NOMO-1 treated with dmso at 0.1 percent for 144 hours (cell line): ENCODE data around the gene SULT1C3.

ENCODE experiments used
- DNase-seq: peaks from one replicate; lab custom pipeline; 2025; ENCODE audit not compliant: unreplicated experiment; lab: John Stamatoyannopoulos, UW

The SULT1C3 gene

DNA sequence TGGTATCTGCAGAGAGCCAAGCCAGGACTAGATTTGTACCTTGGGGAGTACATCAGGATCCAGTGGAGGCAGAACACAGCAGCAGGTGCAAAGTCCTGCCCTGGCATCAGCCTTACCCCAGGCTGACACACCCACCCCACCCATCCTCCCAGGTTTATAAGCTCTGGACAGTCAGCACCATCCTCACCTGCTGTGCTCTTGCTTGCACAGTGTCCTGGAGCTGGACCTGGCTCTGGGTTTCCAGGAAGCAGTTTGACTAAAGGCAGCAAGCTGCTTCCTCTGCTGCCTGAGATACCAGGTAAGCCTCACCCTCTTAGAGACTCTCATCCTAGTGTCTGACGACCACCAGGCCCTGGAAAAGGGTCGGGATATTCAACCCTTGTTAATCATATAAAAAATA is at the start of gene SULT1C3:
Gene SULT1C3, plus strand, starts transcription at position 183 of the 400 bp plus-strand sequence. CDS start 7,227 bp downstream, outside the sequence.
- no peak for DNase-seq

DNA sequence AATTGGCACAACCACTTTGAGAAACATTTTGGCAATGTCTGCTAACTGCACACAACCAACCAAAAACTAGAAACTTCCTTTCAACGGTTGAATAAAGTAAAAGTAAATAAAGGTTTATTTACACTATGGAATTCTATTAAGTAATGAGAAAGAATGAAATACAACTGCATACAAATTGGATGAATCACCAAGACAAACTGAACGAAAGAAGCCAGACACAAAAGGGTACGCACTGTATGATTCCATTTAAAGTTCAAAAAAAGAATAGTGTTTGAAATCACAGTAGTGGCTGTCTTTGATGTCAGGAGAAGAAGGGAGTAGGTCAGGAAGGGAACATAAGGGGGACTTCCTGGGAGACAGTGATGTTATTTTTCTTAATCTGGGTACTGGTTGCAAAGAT is 46.5 kb upstream of the SULT1C3 start:
- no peak for DNase-seq

DNA sequence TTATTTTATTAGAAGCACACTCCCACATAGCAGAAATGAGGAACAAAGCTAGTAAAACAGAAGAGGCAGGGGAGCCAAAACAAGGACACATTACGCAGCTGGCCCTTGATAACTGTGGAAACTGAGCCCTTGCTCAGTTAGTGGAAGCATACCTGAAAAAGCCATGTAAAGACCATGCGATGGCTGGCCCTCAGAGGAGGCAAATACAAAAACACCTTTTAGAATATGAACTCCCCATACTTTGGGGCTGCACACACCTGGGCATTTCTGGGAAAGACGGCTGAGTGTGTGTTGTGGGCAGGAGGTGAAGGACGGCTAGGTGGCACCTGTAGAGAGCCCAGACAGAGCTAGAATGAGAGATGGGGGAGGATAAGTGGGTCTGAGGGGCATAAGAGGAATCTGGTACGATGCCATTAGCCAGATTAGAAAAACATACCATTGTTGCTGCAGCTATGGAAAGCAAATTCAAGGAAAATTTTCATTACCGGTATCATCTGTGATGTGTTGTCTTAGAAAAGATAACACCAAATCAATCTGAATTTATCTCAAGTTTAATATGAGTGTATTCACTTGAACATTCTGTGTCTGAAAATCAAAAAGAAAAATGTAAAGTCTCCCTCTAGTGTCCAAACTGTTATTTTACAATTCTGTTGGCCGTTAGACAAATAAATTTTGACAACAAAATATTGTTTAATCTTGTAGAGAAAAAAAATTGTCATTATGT is 45.2 kb upstream of the SULT1C3 start:
- no peak for DNase-seq

DNA sequence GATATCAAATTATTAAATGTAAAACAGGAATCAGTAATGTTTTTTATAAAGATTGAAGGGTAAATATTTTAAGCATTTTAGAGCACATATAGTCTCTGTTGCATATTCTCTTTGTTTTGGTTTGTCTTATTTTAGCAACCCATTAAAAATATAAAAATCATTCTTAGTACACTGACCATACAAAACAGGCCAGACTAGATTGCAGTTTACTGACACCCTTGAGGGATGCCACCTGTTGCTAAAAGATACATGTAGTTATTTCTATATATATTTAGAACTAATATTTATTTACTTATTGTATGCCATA is 44.7 kb upstream of the SULT1C3 start:
- no peak for DNase-seq

DNA sequence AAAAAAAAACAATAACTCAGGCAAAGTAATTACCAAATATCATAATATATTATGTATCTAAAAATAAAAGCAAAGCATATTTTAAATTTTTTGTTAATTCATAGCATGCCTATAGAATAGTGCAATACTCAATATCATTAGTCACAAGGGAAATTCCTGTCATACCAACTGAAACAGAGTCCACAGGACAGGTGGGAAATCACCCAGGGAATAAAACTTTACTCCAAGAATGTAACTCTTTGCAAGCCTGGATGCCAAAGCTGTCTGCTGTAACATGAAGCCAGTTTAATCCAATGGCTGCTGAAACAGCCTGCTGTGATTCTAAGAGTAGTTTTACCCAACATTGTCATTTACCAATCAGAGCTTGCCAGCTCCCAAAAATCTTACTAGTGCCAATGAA is 40.0 kb upstream of the SULT1C3 start:
- no peak for DNase-seq

DNA sequence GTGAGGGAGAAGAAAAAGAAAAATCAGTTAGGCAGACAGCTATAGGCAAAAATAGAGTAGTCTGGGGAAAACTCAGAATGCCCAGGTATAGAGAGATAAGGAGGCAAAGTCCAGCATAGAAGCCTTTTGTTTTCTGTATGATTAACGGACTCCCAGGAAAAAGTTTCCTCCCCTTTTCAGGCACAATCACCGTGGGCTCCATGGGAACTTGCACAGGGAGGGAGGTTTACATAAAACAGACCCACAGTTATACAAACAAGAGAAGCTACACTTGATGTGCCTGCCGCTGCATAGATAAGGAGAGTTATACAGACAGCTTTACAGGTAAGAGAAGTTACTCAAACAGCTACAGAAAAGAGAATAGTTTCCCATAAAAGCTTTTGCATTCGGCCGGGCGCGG is 39.2 kb upstream of the SULT1C3 start:
- DNase-seq, result no peak

DNA sequence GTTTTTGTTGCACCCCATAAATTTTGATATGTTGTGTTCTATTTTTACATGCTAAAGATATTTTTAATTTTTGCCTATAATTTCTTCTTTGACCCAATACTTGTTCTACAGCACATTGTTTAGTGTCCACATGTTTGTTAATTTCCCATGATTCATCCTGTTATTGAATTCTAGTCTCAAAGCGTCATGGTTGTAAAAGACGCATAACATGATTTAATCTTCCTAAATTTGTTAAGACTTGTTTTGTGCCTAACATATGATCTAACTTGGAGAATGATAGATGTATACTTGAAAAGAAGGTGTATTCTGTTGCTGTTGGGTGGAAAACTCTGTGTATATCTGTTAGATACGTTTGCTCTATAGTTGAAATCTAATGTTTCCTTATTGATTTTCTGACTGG is 27.1 kb upstream of the SULT1C3 start:
- DNase-seq, result no peak

DNA sequence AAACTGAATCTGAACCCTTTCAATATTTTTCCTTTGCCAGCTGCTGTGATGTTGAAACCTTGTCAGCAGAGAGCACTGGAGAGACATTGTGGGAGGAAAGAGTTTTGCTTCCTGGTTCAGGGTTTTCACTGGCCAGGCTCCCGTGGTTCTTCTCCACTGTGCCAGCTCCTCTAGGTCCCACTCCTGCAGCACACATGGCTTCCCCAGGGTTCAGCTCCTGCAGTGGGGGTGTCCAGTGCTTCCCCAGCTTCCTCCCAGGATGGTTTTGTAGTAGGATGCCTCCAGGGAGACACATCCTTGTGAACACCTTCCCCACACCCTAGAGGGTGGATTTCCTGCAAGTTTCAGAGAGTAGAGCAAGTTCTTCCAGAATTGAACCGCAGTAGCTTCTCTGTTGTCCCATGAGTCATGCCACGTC is 24.0 kb upstream of the SULT1C3 start:
- DNase-seq, result no peak

DNA sequence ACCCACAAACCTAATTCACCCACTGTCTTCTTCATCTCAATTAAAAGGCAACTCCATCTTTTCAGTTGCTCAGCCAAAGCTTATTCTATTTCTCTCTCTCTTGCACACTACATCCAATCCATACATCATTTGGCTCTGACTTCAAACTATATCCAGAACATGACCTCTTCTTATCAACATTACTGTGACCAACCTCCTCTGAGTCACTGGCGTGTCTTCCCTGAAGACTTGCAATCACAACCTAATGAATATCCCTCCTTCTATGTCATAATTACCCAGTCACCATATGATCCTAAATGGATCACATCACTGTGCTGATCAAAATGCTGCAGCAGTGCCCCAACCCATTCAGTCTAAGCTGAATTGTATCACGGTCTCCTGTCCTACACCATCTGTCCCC is 22.6 kb upstream of the SULT1C3 start:
- no peak for DNase-seq

DNA sequence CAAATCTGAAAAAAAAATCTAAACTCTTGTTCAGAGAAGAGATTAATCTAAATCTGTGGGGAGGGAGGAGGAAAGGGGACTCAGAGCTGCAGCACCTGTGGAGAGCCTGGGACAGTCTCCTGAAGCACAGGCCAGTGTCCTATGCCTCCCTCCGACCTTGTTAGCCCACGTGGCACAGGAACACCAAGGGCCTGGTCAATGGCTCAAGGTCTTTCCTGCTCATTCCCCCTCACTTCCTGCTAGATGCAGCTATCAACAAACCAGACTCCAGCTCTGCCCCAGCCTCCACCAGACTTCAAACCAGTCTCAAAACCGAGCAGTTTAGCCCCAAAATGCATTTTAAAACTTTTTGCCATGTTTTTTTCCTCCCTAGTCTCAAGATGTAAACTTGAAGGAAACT is 20.1 kb upstream of the SULT1C3 start:
- no peak for DNase-seq

DNA sequence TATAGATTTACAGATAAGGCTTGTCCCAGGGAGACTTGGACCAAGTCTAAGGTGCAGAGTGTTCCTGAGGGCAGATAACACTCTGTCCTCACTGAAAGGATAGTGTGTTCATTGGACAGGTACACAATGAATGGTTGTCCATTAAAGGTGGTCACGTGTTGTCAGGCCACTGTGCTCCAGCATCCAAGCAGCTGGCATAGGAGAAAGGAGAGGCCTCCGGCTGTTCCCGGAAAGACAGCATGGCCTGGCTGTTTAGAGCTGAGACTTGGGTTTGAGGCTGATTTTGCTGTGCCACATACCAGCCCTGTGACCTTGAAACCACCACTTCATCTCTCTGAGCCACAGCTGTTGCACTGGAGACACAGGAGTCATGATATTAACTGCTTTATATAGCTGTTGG is 19.6 kb upstream of the SULT1C3 start:
- no peak for DNase-seq

DNA sequence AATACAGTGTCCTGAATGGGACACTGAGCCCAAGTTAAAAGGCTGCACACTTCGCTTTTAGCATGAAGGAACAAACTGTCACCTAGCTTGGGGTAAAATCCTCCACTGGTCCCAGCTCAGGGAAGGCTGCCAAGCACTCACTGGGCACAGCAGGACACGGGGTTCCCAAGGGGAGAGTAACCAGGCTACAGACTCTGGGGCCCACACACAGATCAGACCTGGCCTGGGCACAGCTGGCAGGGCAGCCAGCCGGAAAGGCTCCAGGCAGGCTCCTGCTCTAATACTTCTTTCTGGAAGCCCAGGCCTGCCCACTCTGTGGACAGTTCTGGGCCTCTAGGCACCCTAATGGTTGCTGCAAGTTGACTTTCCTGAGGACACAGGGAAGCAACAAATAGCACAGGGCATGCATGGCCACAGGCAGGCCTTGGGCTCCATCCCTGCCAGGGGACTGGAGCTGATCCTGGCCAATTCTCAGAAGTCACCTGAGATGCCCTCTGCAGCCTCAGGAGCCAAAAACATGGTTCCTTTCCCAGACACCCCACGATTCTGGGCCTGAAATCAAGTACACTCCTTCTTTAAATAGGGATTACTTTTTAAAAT is 18.7 kb upstream of the SULT1C3 start:
- DNase-seq, result no peak

DNA sequence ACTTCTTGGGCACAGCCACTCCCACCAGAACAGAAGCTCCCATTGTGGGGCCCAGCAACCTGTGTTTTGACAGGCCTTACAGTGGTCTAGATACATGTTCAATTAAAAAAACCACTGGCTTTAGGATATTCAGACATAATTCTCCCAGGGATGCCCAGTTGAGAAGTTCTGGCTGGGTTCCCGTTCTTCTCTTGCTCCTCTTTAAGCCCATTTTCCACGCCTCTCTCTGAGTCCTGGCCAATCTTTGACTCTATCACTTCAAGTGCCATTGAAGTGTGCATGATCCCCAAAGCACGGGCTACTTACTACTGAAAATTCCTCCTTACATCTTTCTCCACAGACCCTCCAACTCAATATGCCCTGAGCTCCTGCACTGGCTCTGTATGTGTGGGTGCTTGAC is 17.5 kb upstream of the SULT1C3 start:
- DNase-seq, result no peak

DNA sequence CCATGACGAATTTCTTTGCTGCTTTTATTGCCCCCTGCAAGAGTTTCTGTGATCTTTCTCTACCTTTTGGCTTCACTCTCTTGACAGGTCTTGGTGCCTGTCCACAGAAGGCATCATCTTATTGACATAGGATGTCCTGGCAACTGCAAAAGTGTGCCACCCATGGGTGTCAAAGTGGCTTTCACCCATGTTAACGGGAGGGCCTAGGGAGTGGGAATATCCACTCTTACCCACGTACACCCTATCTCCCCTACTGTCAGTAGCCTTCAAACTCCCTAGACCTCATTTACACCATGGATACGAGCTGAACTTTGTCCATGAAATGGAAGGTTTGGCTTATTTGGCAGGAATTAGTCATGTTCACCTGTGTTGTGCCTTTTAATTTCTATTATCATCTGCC is 16.2 kb upstream of the SULT1C3 start:
- no peak for DNase-seq

DNA sequence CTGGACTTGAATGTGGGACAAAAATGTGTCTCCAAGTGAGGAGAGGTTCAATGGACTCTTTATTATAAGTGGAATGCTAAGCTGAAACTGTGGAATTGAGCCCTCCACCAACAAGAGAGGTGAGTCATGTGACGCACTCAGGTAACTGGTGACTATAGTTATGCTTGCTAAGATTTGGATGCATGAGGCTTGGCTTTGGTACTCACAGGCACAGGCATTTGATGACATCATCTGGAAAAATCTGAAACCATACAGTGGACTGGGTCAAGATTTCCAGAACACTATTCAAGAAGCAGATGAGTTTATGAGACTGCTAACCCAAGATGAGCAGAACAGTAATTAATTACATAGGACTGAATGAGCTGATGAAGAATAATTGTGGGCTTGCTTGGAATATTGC is 15.7 kb upstream of the SULT1C3 start:
- DNase-seq, result no peak

DNA sequence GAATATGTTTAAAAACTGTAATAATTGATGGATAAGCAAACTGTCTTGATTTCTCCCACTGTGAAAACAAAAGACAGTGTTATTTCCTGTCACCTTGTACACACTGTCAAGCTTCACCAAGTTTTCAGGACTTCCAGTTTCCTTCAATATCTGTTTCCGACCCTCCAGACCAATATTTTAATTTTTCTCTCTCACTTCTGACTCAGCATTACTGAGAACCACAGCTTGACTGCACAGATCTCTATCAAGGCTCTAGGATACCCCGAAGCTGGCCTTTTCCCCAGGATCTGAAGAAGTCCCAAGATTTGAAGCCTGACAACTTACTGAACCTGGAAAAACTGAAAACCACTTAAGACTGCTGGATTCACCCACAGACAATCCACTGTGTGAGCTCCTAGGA is 13.2 kb upstream of the SULT1C3 start:
- no peak for DNase-seq

DNA sequence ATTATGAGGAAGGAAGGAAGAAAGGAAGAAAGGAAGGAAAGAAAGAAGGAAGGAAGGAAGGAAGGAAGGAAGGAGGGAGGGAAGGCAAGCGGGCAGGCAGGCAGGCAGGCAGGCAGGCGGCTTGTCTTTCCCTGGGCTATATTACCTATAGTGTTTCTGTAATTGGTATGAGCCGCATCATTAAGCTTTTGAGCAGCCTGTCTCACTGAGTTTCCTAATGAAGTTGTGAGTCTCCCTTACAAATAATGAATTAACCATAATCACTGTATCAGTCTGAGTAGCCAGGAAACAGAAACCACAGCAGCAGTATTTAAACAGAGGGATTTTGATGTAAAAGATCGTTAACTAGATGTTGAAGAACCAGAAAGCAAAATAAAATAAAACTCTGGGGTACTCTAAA is 11.8 kb upstream of the SULT1C3 start:
- no peak for DNase-seq

DNA sequence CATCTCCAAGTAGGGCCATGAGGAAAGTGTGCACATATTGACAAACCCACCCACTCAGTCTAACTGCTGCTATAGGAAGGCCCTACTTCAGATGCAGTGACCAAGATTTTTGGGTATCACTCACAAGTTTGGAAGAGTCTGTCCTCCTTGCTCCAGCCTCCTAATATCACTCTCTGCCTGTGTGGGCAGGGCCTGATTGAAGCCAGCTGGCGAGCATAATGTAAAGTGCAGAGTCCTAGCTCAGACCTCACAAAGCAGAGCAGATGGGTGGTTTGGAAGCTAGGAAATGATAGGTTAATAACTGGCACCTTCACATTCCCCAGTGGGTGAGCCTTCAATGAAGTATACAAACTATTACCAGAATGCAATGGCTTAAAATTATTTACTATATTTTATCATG is 11.2 kb upstream of the SULT1C3 start:
- DNase-seq, result no peak

DNA sequence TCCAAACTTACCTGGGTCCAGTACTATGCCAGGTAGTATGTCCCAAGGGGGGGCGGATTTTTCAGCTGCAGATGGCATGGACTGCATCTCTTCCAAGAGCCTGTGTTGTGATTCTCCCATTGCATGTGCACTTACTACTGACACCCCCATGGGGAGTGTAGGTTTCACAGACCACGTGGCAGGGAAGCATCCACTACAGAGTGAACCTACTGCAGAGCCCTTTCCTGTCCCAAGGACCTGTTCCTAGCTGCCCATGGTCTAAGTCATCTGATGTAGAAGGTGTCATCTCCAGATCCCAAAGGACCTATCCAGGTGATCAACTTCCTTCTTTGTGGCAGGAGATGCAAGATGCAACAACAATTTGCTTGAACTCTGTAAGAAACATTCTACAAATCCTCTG is 9.9 kb upstream of the SULT1C3 start:
- DNase-seq, result no peak

DNA sequence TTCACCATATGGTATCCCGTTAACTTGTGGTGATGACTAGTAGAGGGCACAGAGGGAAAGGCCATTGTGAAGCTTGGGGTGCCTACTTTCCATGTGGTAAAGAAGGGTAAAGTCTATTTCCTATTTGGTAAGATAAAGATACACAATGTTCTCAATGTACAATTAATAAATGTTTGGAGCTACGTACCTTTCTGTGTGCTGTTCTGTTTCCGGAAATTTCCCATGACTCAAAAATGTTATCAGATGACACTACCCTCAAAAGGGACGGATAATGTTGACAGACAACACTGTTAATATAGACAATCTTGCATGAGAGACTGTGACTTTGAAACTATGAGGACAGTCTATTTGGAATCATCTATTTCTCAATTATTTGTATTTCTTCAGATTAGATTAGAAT is 4.2 kb upstream of the SULT1C3 start:
- no peak for DNase-seq

DNA sequence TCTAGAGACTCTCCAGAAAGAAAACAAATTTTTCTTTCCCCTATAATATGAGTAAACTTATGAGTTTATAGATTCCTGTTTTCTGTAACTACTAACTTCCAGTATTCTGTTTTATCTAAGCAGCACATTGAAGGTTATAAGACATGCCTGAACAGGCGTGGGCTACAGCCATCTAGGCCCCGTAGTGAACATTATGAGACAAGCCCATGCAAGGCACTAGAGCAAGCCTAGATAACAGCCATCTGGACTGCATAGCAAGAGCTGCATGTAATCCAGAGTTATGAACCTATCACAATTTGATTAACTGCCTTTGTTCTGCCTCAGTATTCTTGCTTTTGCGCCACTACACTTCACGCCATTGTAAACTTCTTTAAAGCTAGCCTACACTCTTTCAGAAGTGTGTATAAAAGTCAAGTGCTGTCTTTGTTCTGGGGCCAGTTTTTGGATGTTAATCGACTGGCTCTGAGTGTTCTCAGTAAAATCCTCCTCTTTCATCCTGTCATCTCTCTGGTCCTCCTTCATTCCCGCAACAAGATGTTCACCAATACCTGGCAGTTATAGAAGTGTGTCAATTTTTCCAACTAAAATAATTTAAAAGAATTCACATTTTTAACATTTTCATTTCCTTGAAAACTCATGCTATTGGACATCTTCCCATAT is 3.0 kb upstream of the SULT1C3 start:
- DNase-seq, result no peak

DNA sequence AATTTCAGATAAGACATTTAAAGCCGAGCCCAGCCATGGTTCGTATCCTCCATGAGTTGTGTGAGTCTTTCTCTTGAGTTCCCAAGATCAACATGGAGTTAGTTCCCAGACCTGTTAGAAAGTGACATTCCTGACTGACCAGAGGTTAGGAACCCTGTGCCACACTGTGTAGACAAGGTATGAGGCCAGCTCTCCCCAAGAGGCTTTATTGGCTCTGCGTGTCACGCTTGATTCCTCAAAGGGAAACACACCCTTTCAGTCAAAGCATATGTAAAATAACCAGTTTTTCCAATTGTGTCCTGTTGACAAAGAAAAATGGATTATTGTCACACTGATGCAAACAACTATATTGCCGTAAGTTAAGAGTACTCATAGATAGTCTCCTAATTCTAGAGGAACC is 1.2 kb downstream of the SULT1C3 start:
- no peak for DNase-seq

DNA sequence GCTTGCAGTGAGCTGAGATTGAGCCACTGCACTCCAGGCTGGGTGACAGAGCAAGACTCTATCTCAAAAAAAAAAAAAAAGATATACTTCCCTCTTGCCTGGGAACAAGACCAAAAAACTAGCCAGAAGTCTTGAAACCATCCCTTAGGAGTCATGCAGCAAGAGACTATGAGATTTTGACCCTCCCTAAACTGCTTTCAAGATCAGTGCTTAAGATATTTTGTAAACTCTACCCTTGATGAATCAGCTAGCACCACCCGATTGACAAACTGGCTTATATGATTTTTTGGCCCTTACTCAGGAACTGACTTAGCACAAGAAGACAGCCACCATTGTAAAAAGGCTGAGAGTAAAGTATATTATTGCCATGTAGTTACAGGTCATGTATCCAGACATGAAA is 3.8 kb downstream of the SULT1C3 start:
- no peak for DNase-seq
